Stimulated activated CD4-positive, alpha-beta T cell treated with anti-CD3 and anti-CD28 coated beads, Interleukin-1b, Interleukin-23, amount 100 ng/mL, for 4 hours (primary cell): ENCODE results near the gene PIK3C2G.

Experiments used
- DNase-seq, 2 donors: peaks; one replicate each; pipeline ENCODE4 v3.0.0-alpha.2; 2020; ENCODE audit warnings: low read depth in 2 of 2

PIK3C2G gene

GRCh38 chr12:18552829-18553228 lies 291.5 kb downstream of the PIK3C2G start:
- DNase-seq = no peak

- DNase-seq = no peak
Measured at GRCh38 chr12:18556161-18556560, 294.8 kb downstream of the PIK3C2G start.

DNA sequence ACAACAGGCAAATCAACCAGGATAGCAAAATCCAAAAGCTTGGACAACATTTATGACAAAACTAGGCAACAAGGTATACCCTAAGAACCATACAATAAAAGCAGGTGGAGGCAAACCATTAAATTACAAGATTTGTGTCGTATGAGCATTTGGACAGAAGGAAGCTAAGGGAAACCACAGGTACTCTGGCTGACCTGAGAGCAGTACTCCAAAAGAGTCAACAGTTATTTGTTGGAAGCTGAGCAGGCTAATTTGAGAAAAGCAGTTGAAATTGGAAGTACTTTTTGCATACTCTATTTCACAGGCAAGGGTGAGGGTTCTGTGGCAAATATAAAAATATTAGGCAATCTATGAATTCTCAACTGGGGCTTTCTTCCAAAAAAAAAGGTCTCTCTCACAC lies 297.9 kb downstream of the PIK3C2G start:
- no peak for DNase-seq

- no peak for DNase-seq
Measured at GRCh38 chr12:18562531-18562930, 301.2 kb downstream of the PIK3C2G start.

- DNase-seq = no peak
Measured at GRCh38 chr12:18564306-18564705, 303.0 kb downstream of the PIK3C2G start.

GRCh38 chr12:18567787-18568186 lies 306.5 kb downstream of the PIK3C2G start:
- no peak for DNase-seq

GRCh38 chr12:18570543-18570942 lies 309.2 kb downstream of the PIK3C2G start:
- no peak for DNase-seq

DNA sequence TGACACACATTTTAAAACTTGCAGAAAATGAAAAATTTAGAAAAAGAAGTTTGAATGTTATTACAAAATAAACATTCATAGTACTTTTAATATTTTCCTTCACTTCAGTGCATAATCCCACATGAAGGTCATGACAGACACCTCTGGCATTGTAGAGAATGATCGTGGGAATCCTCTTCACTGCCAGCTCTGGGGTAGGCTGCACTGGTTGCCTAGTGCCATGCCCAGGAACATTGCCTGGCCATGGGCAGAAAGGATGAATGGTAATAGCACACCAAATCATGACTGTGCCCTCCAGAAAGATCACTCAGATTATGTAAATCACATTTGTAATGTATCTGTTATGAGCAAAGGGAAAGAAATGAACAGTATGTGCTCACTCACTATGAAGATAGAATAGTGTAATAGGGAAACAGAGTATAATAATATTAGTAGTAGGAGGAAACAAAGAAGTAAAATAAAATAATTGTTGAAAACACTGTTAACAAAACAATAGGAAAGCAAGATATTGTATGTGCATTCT lies 314.8 kb downstream of the PIK3C2G start:
- DNase-seq = no peak

GRCh38 chr12:18576648-18577047 lies 315.3 kb downstream of the PIK3C2G start:
- no peak for DNase-seq

DNA sequence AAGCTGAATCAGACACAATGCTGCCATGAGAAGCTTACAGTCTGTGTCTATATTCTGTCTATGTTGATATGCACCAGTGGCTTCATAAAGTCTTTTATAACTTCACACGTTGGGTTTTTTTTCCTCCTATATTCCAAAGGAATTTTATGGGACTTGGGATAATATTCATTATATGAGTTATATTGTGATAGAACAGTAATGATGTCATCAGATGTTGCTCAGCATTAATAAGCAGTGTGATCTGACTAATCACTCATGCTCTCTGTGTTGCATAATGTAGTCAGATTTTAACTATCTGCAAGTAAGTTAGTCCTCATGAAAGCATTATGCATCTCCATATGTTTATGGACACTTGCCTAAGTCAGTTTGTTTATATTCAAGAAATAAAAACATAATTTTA lies 316.9 kb downstream of the PIK3C2G start:
- no peak for DNase-seq

- no peak for DNase-seq
Measured at GRCh38 chr12:18580291-18580690, 319.0 kb downstream of the PIK3C2G start.

DNA sequence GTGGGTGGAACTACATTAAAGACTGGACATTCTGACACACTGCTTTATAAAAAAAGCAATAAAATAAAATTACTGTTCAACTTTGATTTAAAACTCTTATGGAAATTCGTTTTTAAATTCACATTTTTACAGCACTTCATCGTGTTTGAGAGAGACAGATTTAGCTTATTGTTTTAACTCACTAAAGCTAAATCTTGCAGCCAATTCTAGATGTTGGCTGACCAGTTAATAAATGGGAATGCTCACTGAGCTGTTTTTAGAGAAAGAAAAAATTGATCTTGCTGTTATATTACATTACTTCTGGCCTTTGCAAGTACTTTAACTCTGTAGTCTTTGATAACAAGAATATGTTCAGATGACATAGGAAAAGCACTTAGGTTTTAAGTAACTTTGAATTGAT lies 319.4 kb downstream of the PIK3C2G start:
- no peak for DNase-seq

DNA sequence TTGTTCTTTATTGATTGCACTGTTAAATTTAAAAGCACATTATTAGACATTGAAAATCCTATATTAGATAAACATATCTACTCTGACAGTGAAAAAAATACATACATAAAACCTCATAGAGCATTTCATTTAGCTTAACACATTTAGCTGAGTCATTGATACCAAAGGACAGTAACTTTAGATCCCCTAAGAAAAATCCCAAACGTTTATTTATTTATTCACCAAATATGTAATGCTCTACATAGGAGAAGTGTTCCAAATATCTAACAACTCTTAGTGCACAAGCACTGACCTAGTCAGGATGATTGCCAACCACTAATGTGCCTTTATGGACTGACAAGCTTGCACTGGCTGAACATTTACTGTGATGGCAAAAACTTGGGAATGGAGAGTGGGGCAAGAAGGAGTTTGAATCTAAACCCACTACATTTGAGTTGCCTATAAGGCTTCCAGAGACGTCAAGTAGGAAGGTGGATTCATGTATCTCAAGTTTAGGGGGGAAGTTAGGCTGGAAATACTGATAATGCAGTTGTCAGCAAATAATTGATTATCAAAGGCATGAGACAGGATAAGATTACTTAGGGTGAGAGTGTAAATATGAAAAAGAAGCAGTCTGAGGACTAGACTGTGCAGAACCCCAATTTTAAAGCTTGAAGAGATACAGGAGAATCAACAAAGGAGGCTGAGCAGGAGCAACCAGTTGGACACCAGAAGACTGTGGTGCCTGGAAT lies 320.1 kb downstream of the PIK3C2G start:
- no peak for DNase-seq

DNA sequence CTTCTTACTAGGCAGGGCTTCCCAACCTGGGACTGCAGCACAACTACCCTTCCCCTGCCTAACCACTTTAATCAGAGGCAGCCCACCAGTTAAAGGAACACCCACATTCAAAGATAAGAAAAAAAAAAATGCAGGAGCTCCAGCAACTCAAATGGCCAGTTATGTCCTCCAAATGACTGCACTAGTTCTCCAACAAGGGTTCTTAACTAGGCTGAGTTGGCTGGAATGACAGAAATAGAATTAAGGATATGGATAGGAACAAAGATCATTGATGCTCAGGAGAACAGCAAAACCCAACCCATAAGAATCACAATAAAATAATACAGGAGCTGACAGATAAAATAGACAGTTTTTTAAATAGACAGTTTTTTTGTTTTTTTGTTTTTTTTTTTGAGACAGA lies 322.3 kb downstream of the PIK3C2G start:
- no peak for DNase-seq

DNA sequence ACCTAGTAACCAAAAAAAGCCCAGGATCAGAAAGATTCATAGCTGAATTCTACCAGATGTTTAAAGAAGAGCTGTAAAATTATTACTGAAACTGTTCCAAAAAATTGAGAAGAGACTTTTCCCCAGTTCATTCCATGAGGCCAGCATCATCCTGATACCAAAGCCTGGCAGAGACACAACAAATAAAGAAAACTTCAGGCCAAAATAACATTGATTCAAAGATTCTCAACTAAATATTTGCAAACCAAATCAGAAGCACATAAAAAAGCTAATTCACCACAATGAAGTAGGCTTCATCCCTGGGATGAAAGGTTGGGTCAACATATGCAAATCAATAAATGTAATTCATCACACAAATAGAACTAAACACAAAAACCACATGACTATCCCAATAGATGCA lies 325.3 kb downstream of the PIK3C2G start:
- DNase-seq = no peak

- DNase-seq = no peak
Measured at GRCh38 chr12:18589316-18589715, 328.0 kb downstream of the PIK3C2G start.

GRCh38 chr12:18591473-18591872 lies 330.2 kb downstream of the PIK3C2G start:
- no peak for DNase-seq

- no peak for DNase-seq
Measured at GRCh38 chr12:18595412-18595811, 334.1 kb downstream of the PIK3C2G start.

- no peak for DNase-seq
Measured at GRCh38 chr12:18601962-18602361, 340.6 kb downstream of the PIK3C2G start.

DNA sequence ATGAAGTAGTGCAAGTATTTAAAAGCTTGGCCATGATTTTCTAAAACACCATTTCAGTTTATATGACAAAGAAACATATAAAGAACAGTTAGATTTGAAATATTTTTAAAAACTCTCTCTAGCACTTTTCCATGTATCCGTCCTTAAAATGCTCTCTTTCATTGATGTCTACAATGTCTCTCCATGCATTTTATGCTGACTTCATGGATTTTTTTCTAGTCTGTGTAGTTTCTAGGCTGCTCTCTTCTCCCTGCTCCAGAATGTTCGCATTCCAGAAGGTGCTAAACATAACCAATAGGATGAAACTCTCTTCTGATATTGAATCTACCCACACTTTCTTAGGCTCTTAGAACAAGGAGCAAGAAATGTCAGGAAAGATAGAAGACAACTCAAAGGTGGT lies 351.7 kb downstream of the PIK3C2G start:
- DNase-seq = no peak

DNA sequence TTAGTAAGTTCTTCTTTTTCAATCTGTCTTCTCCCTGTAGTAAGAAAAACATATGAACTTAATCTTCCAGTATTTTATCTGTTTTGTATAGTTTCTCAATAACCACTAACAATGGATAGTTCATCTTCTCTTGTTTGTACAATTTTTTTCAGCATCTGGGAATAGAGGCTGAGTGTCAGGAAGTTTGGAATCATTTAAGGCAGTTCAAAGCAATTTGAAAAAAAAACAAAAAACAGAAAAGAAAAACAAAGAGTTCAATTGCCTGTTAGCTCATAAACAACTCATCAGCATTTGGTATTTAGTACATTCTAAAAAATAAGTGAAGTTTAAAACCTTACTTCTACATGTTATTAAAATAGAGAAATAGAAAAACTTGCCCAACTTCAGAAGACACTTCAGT lies 359.7 kb downstream of the PIK3C2G start:
- DNase-seq = no peak

DNA sequence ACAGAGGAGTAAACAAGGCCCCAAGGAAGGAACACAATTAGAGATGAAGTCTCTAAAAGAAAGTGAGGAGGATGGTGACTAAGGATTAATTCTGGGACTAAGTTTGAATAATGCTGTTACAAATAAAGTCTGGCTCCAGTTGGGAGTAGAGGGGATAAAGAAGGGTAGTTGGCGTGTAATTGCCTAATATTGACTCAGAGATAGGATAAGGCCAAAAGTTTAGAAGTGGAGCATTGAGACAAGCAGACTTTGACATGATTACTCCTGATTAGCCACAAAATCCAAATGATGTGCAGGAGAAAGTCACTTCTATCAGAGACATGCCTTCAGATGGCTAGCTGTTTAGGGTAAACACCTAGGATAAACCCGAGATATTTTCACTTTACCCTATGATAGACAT lies 368.1 kb downstream of the PIK3C2G start:
- DNase-seq = no peak

- no peak for DNase-seq
Measured at GRCh38 chr12:18629916-18630315, 368.6 kb downstream of the PIK3C2G start.

GRCh38 chr12:18631339-18631738 lies 370.0 kb downstream of the PIK3C2G start:
- no peak for DNase-seq
